OCI-LY1 (cell line): Measurements from ENCODE around the gene APC2.
A peak's percentile ranks its signal among the peaks of the same experiment; 100 is the strongest.

Experiments
- H2AFZ ChIP-seq: fragments of 200-600 bp; sonication (generic), shearing (Covaris generic); 2 replicates; pipeline ENCODE4 v1.6.0; 2014; ENCODE audit warnings: antibody characterized with exemption, mild to moderate bottlenecking, low read length
- H3F3A ChIP-seq: fragments of 200-600 bp; sonication (generic), shearing (Covaris generic); 2 replicates; pipeline ENCODE4 v1.6.0; 2014; ENCODE audit warnings: mild to moderate bottlenecking, antibody characterized with exemption, low read length, moderate library complexity; ENCODE audit not compliant: insufficient read depth
- H3K27ac ChIP-seq: fragments of 200-600 bp; sonication (generic); 2 replicates; pipeline ENCODE4 v1.5.1; 2014; ENCODE audit warnings: low read length, mixed run types, mild to moderate bottlenecking, low read depth; ENCODE audit not compliant: poor library complexity, severe bottlenecking
- H3K27me3 ChIP-seq: fragments of 200-600 bp; sonication (generic); 2 replicates; pipeline ENCODE4 v1.6.0; 2014; ENCODE audit warnings: antibody characterized with exemption, mild to moderate bottlenecking, low read length, moderate library complexity; ENCODE audit not compliant: insufficient read depth
- H3K36me3 ChIP-seq: fragments of 200-600 bp; sonication (generic); 2 replicates; pipeline ENCODE4 v1.6.1; 2014; ENCODE audit warnings: mild to moderate bottlenecking, antibody characterized with exemption, low read length, moderate library complexity, mixed read lengths; ENCODE audit not compliant: insufficient read depth
- H3K4me1 ChIP-seq: fragments of 200-600 bp; sonication (generic); 2 replicates; pipeline ENCODE4 v1.5.1; 2014; ENCODE audit warnings: mild to moderate bottlenecking, low read length, moderate library complexity; ENCODE audit not compliant: insufficient read depth, severe bottlenecking
- H3K4me2 ChIP-seq: fragments of 200-600 bp; sonication (generic), shearing (Covaris generic); 2 replicates; pipeline ENCODE4 v1.6.1; 2014; ENCODE audit warnings: low read length
- H3K4me3 ChIP-seq: fragments of 200-600 bp; sonication (generic); 2 replicates; pipeline ENCODE4 v1.5.1; 2014; ENCODE audit warnings: low read length, low read depth, mild to moderate bottlenecking, mixed read lengths; ENCODE audit not compliant: poor library complexity, severe bottlenecking
- H3K79me2 ChIP-seq: fragments of 200-600 bp; shearing (Covaris generic); 2 replicates; pipeline ENCODE4 v1.6.1; 2016; ENCODE audit warnings: mixed run types, low read length, mixed read lengths; ENCODE audit not compliant: insufficient read depth
- H3K9ac ChIP-seq: fragments of 200-600 bp; sonication (generic), shearing (Covaris generic); 2 replicates; pipeline ENCODE4 v1.6.1; 2014; ENCODE audit warnings: mild to moderate bottlenecking, low read length, mixed read lengths
- H3K9me2 ChIP-seq: fragments of 200-600 bp; sonication (generic), shearing (Covaris generic); 2 replicates; pipeline ENCODE4 v1.6.1; 2014; ENCODE audit warnings: low read depth, mild to moderate bottlenecking, low read length, mixed read lengths
- H3K9me3 ChIP-seq: fragments of 200-600 bp; shearing (Covaris generic); 2 replicates; pipeline ENCODE4 v1.6.1; 2014; ENCODE audit warnings: low read length, mixed read lengths
- H4K20me1 ChIP-seq: fragments of 200-600 bp; sonication (generic), shearing (Covaris generic); 2 replicates; pipeline ENCODE4 v1.6.0; 2016; ENCODE audit warnings: mild to moderate bottlenecking, low read length; ENCODE audit not compliant: insufficient read depth
- EZH2 ChIP-seq: fragments of 200-600 bp; sonication (generic), shearing (Covaris generic); IDR thresholded peaks from 2 replicates; pipeline ENCODE4 v1.8.0; 2017; ENCODE audit warnings: borderline replicate concordance, mixed run types, mild to moderate bottlenecking, antibody characterized with exemption, low read length, moderate library complexity, mixed read lengths
- TF ChIP-seq, protein P1 (sequence below): fragments of 200-600 bp; sonication (generic), shearing (Covaris generic); IDR thresholded peaks from 2 replicates; pipeline ENCODE4 v1.5.1; 2017; ENCODE audit warnings: mild to moderate bottlenecking, antibody characterized with exemption, low read length, moderate library complexity, mixed read lengths

The APC2 gene

DNA sequence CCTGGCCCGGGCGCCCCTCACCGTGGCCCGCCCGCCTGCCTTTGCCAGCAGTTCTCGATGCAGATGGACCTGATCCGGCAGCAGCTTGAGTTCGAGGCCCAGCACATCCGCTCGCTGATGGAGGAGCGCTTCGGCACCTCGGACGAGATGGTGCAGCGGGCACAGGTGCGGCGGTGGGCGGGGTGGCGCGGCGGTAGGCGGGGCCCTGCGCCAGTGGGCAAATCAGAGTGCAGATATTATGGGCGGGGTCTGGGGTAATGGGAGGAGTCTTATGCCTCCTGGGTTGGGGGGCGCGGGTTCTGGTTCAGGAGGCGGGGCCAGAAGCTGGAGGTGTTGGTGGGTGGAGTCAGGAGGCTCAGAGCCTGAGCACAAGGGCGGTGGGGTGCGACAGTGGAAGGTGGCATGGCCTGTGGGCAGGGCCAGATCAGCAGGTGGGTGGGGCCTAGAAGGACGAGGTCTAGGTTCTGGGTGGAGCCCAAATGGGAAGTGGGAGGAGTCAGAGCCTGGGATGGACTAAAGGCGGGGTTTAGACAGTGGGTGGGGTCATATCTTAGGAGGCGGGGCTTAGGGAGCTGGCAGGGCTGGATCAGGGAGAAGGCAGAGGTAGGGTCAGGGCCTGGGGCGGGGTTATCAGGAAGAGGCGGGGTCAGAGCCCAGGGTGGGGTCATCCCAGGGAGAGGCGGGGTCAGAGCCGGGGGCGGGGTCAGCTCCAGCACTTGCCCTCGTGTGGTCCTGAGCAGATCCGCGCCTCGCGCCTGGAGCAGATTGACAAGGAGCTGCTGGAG lies 5.6 kb downstream of the APC2 start:
- H3K9me3 ChIP-seq: no peaks in the 10 kb centered on the region
- H3K4me2 ChIP-seq: peak overlapping the region; percentile 15; the same call in 1 of the 2 replicates
- no peaks in the 10 kb centered on the region; the same call in 1 of the 2 replicates for H3K27me3 ChIP-seq
- no peaks in the 10 kb centered on the region for H4K20me1 ChIP-seq
- no peak overlapping the region for H3K4me3 ChIP-seq
- no peak overlapping the region for H3K27ac ChIP-seq
- H2AFZ ChIP-seq: no peak overlapping the region
- H3K9ac ChIP-seq: no peak overlapping the region
- TF ChIP-seq, protein P1, sequence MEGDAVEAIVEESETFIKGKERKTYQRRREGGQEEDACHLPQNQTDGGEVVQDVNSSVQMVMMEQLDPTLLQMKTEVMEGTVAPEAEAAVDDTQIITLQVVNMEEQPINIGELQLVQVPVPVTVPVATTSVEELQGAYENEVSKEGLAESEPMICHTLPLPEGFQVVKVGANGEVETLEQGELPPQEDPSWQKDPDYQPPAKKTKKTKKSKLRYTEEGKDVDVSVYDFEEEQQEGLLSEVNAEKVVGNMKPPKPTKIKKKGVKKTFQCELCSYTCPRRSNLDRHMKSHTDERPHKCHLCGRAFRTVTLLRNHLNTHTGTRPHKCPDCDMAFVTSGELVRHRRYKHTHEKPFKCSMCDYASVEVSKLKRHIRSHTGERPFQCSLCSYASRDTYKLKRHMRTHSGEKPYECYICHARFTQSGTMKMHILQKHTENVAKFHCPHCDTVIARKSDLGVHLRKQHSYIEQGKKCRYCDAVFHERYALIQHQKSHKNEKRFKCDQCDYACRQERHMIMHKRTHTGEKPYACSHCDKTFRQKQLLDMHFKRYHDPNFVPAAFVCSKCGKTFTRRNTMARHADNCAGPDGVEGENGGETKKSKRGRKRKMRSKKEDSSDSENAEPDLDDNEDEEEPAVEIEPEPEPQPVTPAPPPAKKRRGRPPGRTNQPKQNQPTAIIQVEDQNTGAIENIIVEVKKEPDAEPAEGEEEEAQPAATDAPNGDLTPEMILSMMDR: no peak
- no peaks in the 10 kb centered on the region for H3F3A ChIP-seq
- H3K4me1 ChIP-seq: peaks cover 3% of the 10 kb centered on the region
- H3K36me3 ChIP-seq: no peaks in the 10 kb centered on the region
- H3K9me2 ChIP-seq: no peaks in the 10 kb centered on the region
- no peaks in the 10 kb centered on the region for H3K79me2 ChIP-seq

DNA sequence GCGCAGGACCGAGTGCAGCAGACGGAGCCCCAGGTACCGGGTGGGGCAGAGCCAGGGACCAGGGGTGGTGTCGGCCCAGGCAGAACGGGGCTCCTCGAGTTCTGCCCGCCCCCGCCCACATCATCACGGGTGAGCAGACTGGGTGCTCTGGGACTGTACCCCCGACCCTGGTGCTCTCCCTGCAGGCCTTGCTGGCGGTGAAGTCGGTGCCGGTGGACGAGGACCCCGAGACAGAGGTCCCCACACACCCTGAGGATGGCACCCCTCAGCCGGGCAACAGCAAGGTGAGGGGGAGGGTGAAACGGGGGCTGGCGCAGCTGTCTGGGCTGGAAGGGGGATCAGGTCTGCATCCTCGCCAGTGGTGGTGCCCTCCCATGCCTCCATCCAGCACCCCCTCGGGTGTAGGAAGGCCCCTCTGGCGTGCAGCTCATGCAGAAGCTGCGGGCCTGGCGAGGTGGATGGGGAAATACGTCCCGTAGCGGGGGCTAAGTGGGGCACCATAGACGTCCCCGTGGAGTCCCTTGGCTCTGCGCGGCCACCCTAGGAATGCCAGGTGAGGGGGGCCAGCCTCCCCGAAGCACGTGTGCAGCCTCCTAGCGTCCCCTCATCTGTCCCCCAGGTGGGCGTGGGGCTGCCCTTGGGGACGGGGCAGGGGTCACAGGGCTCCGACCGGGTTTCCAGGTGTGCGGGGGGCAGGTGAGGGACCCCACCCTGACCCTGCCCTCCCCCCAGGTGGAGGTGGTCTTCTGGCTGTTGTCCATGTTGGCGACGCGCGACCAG lies 6.4 kb downstream of the APC2 start:
- no peaks in the 10 kb centered on the region for H4K20me1 ChIP-seq
- no peaks in the 10 kb centered on the region for H3K9me2 ChIP-seq
- no peak overlapping the region for H2AFZ ChIP-seq
- H3K27ac ChIP-seq: no peak overlapping the region
- no peak overlapping the region for H3K9ac ChIP-seq
- no peaks in the 10 kb centered on the region for H3K9me3 ChIP-seq
- H3K79me2 ChIP-seq: no peaks in the 10 kb centered on the region
- TF ChIP-seq, protein P1: no peak
- TF ChIP-seq EZH2: no peak
- H3K4me2 ChIP-seq: no peak overlapping the region
- no peaks in the 10 kb centered on the region for H3F3A ChIP-seq
- no peaks in the 10 kb centered on the region; the same call in 1 of the 2 replicates for H3K27me3 ChIP-seq
- H3K36me3 ChIP-seq: no peaks in the 10 kb centered on the region
- peaks cover 3% of the 10 kb centered on the region for H3K4me1 ChIP-seq
- no peak overlapping the region for H3K4me3 ChIP-seq

DNA sequence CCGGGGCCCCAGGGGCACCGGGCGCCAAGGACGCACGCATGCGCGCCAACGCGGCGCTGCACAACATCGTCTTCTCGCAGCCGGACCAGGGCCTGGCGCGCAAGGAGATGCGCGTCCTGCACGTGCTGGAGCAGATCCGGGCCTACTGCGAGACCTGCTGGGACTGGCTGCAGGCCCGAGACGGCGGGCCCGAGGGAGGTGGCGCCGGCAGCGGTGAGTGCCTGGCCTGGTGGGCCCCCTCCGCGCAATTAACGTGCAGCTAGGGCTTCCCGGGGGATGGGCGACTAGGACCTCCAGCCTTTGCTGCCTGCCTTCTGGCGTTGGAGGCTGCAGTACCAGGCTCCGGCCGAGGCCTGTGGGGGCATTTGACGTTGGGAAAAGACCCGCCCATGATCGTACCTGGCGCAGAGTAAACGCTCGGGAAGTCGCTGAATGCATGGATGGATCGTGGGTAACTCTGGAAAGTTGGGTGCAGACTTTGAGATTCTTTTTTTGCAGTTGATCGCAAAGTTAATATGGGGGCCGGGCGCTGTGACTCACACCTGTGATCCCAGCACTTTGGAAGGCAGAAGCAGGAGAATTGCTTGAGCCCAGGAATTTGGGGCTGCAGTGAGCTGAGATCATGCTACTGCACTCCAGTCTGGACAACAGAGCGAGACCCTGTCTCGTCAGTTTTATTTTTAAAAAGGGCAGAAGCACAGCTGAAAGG lies 7.3 kb downstream of the APC2 start:
- Histone ChIP-seq H3K9me3 (no peaks in the 10 kb centered on the region), H3K4me2 (no peak overlapping the region), H3K9me2 (no peaks in the 10 kb centered on the region), H4K20me1 (no peaks in the 10 kb centered on the region), H3K4me3 (no peak overlapping the region), H3K36me3 (no peaks in the 10 kb centered on the region), H3K4me1 (peaks cover 3% of the 10 kb centered on the region), H3K27me3 (no peaks in the 10 kb centered on the region; the same call in 1 of the 2 replicates), H2AFZ (no peak overlapping the region), H3K9ac (no peak overlapping the region), H3K79me2 (no peaks in the 10 kb centered on the region), H3F3A (no peaks in the 10 kb centered on the region), H3K27ac (no peak overlapping the region)
- TF ChIP-seq, protein P1: no peak
- no peak for TF ChIP-seq EZH2
